CD4-positive, alpha-beta T cell treated with Interleukin-15 for 4 hours (primary cell): ENCODE data around the gene HOXB4.

Experiments used
- DNase-seq: peaks from one replicate; pipeline ENCODE4 v3.0.0-alpha.2; 2020; ENCODE audit warnings: low spot score

Gene HOXB4

GRCh38 chr17:48601539-48602425 lies 23.6 kb upstream of the HOXB4 start:
- no peak for DNase-seq

- no peak for DNase-seq
Observed at GRCh38 chr17:48601207-48601538, 23.0 kb upstream of the HOXB4 start.

GRCh38 chr17:48600244-48601098 lies 22.3 kb upstream of the HOXB4 start:
- no peak for DNase-seq

DNA sequence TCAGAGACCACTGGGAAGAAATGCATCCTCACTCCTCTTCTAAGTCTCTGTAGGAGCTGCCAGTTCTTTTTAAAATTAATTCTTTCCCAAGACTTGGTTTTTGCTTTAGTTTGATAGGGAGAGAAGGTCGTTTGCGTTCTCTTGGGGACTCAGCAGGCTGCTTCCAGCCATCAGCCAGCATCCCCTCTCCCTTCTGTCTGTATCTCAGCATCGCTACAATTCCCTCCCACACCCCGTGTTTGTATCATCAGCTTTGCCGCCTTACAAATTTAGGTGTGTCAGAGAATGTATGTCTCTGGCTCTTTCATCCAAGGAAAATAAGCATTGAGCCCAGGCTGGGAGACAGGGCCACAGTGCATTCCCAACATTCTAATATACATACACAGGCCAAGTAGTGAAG lies 21.2 kb upstream of the HOXB4 start:
- no peak for DNase-seq

GRCh38 chr17:48598736-48599135 lies 20.6 kb upstream of the HOXB4 start:
- no peak for DNase-seq

GRCh38 chr17:48597778-48598631 lies 19.9 kb upstream of the HOXB4 start:
- DNase-seq, result peak; percentile 31

- DNase-seq, result no peak
Observed at GRCh38 chr17:48597528-48597777, 19.3 kb upstream of the HOXB4 start.

GRCh38 chr17:48596735-48597527 lies 18.8 kb upstream of the HOXB4 start:
- DNase-seq, result no peak

GRCh38 chr17:48596000-48596734 lies 18.0 kb upstream of the HOXB4 start:
- no peak for DNase-seq

GRCh38 chr17:48595278-48595999 lies 17.3 kb upstream of the HOXB4 start:
- DNase-seq, result no peak

GRCh38 chr17:48594538-48595277 lies 16.6 kb upstream of the HOXB4 start:
- no peak for DNase-seq

DNA sequence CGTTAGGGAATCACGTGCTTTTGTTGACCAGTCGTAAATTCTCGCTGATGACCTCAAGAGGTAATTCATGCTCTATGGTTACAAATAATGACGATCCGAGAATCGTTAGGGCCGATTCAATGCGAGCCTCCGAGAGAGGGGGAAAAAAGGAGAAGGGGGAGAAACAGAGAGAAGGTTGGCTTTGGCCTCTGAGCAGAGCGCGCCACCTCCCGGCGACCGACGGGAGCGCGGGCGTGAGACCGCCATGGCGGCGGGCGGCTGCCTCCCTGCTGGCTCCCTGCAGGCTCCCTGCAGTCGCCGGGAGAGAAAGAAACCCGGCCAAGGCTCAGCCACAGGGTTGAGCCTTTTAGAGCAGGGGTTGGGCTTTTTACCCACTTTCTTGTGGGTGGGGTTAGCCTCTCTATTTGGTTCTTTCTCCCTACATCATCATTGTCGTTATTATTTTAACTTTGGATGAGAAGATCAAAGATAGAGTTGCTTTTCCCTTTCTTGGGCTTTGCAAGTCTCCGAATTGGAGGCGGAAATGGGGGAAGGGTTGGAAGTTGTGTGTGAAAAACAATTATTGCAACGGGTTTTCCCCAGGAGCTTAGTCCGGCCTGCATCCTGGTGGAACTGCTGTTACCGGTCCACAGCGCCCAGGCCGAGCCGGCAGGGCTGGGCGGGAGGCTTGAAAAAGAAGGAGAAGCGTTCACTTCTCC lies 15.8 kb upstream of the HOXB4 start:
- DNase-seq, result peak; percentile 80

- DNase-seq, result no peak
Observed at GRCh38 chr17:48593126-48593829, 15.1 kb upstream of the HOXB4 start, which contains the start of gene HOXB5. Gene HOXB5 (minus strand): TSS chr17:48593779. CDS start chr17:48593682, 97 bp downstream.

DNA sequence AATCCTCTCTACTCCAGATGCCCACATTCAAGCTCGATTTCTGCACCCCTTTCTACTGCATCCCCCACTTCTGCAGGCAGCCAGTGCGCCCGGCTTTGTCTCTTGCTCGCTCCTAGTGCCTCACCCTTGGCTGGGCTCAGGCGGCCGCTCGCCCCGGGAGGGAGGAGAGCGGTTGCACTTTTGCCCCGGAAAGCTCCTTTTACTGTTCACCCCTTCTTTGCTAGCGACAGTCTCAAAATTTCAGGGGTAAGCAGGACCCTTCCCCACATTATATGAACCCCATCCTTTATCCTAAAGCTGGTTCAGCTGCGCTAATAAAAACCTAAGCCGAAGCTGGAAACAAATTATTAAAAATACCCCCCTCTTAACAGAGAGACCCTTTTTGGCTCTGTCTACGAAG lies 14.4 kb upstream of the HOXB4 start:
- no peak for DNase-seq

DNA sequence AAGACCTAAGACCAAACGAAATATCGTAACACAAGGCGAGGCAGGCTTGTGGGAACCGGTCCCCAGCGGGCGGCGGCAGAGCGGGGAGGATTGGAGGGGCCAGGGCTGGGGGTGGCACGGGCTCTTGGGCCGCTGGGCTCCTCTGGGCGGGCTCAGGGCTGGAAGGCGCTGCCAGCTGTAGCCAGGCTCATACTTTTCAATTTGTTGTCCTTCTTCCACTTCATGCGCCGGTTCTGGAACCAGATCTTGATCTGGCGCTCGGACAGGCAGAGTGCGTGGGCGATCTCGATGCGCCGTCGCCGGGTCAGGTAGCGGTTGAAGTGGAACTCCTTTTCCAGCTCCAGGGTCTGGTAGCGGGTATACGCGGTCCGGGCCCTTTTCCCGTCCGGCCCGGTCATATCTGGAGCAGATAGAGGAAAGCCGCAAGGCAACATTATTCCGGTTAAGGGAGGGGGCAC lies 13.9 kb upstream of the HOXB4 start:
- DNase-seq, result no peak

- DNase-seq, result no peak
Observed at GRCh38 chr17:48591255-48592056, 13.3 kb upstream of the HOXB4 start.

GRCh38 chr17:48590607-48591161 lies 12.5 kb upstream of the HOXB4 start:
- no peak for DNase-seq
